A549 (cell line): ENCODE measurements around the gene RHBDF2. TPM values are rescaled to one million over a fixed set of nuclear protein-coding genes. Genes with fewer than 3 reads are reported as not detected.
A peak's percentile ranks its signal among the peaks of the same experiment; 100 is the strongest.

Experiments
- CBX2 ChIP-seq: fragments of 200-600 bp; sonication (generic); IDR thresholded peaks from 2 replicates; pipeline ENCODE4 v1.6.1; 2016; ENCODE audit warnings: low read depth, mild to moderate bottlenecking, borderline replicate concordance
- CHD2 ChIP-seq: fragments of 150-350 bp; IDR thresholded peaks from 2 replicates; pipeline ENCODE4 v1.6.1; 2014; ENCODE audit warnings: low read length; ENCODE audit not compliant: partially characterized antibody
- CHD4 ChIP-seq: fragments of 200-600 bp; sonication (generic); IDR thresholded peaks from 2 replicates; pipeline ENCODE4 v1.6.1; 2016; ENCODE audit warnings: antibody characterized with exemption, mild to moderate bottlenecking, borderline replicate concordance
- EHF ChIP-seq: fragments of 250-450 bp; sonication (Bioruptor Pico); IDR thresholded peaks from 2 replicates; pipeline ENCODE4 v1.5.0; 2020; ENCODE audit warnings: mild to moderate bottlenecking
- EHMT2 ChIP-seq: fragments of 200-600 bp; sonication (generic); IDR thresholded peaks from 2 replicates; pipeline ENCODE4 v1.6.1; 2016; ENCODE audit warnings: antibody characterized with exemption, low read depth, mild to moderate bottlenecking, moderate library complexity
- FOSB ChIP-seq: fragments of 250-450 bp; sonication (Bioruptor Pico); IDR thresholded peaks from 2 replicates; pipeline ENCODE4 v1.5.0; 2020; ENCODE audit warnings: mild to moderate bottlenecking, moderate library complexity
- HEYL ChIP-seq: fragments of 250-450 bp; sonication (Bioruptor Pico); IDR thresholded peaks from 2 replicates; pipeline ENCODE4 v1.8.0; 2021; ENCODE audit warnings: mild to moderate bottlenecking, moderate library complexity
- HOXA7 ChIP-seq: fragments of 250-450 bp; sonication (Bioruptor Pico); IDR thresholded peaks from 2 replicates; pipeline ENCODE4 v1.5.0; 2020; ENCODE audit warnings: mild to moderate bottlenecking, moderate library complexity
- JUNB ChIP-seq: fragments of >200 bp; sonication (Bioruptor Twin); formaldehyde crosslinking; IDR thresholded peaks from 2 replicates; pipeline ENCODE4 v1.6.1; 2016
- KDM1A ChIP-seq: fragments of 200-600 bp; sonication (generic); IDR thresholded peaks from 2 replicates; pipeline ENCODE4 v1.6.1; 2016; ENCODE audit warnings: low read depth, mild to moderate bottlenecking
- MAFK ChIP-seq: fragments of 450-650 bp; IDR thresholded peaks from 2 replicates; pipeline ENCODE4 v1.6.1; 2014; ENCODE audit not compliant: partially characterized antibody
- MAZ ChIP-seq: fragments of 150-350 bp; IDR thresholded peaks from 2 replicates; pipeline ENCODE4 v1.6.1; 2014; ENCODE audit warnings: antibody characterized with exemption, low read depth, low read length, borderline replicate concordance
- MYC ChIP-seq: IDR thresholded peaks from 2 replicates; pipeline ENCODE4 v1.6.1; 2012; ENCODE audit warnings: mild to moderate bottlenecking, inconsistent platforms, low read length, improper control_type of control experiment, borderline replicate concordance
- NFE2L2 ChIP-seq: fragments of 150-350 bp; conservative IDR thresholded peaks from 2 replicates; pipeline ENCODE4 v1.6.1; 2014; ENCODE audit warnings: low read length
- NPAS2 ChIP-seq: fragments of 250-450 bp; sonication (Bioruptor Pico); IDR thresholded peaks from 2 replicates; pipeline ENCODE4 v1.8.0; 2022; ENCODE audit warnings: mild to moderate bottlenecking, moderate library complexity, borderline replicate concordance
- PHF8 ChIP-seq: fragments of 200-600 bp; sonication (generic); IDR thresholded peaks from 2 replicates; pipeline ENCODE4 v1.6.1; 2016; ENCODE audit warnings: low read depth, mild to moderate bottlenecking, antibody characterized with exemption, moderate library complexity, borderline replicate concordance
- RAD21 ChIP-seq, 2 experiments: fragments of >200 bp in 1 of 2; sonication (Bioruptor Twin) in 1 of 2; formaldehyde crosslinking in 1 of 2; IDR thresholded peaks in 1 of 2; conservative IDR thresholded peaks in 1 of 2; 2 replicates in 1 of 2; 3 replicates in 1 of 2; pipeline ENCODE4 v1.6.1; 2012 to 2018; ENCODE audit warnings: inconsistent platforms in 1 of 2
- RCOR1 ChIP-seq: fragments of 150-350 bp; IDR thresholded peaks from 2 replicates; pipeline ENCODE4 v1.6.1; 2014; ENCODE audit warnings: antibody characterized with exemption, low read length, low read depth
- RFX5 ChIP-seq: fragments of 450-650 bp; IDR thresholded peaks from 2 replicates; pipeline ENCODE4 v1.7.1; 2014; ENCODE audit warnings: antibody characterized with exemption, mild to moderate bottlenecking, moderate library complexity
- RNF2 ChIP-seq: fragments of 200-600 bp; sonication (generic); IDR thresholded peaks from 2 replicates; pipeline ENCODE4 v1.6.1; 2016; ENCODE audit warnings: low read depth, mild to moderate bottlenecking, antibody characterized with exemption, moderate library complexity, borderline replicate concordance
- SREBF2 ChIP-seq: fragments of 450-650 bp; IDR thresholded peaks from 2 replicates; pipeline ENCODE4 v1.6.1; 2014; ENCODE audit warnings: mild to moderate bottlenecking, moderate library complexity
- TFCP2L1 ChIP-seq: fragments of 250-450 bp; sonication (Bioruptor Pico); IDR thresholded peaks from 2 replicates; pipeline ENCODE4 v1.5.0; 2021; ENCODE audit warnings: mild to moderate bottlenecking
- TP53 ChIP-seq: fragments of 250-450 bp; sonication (Bioruptor Pico); IDR thresholded peaks from 2 replicates; pipeline ENCODE4 v1.5.0; 2021; ENCODE audit warnings: mild to moderate bottlenecking, moderate library complexity
- ZC3H11A ChIP-seq: fragments of 450-650 bp; IDR thresholded peaks from 2 replicates; pipeline ENCODE4 v1.6.1; 2014; ENCODE audit warnings: antibody characterized with exemption, mild to moderate bottlenecking
- ZFP36 ChIP-seq: fragments of 450-650 bp; IDR thresholded peaks from 2 replicates; pipeline ENCODE4 v1.6.1; 2014; ENCODE audit warnings: borderline replicate concordance; ENCODE audit not compliant: partially characterized antibody
- polyA plus RNA-seq, 4 experiments: library from polyadenylated mRNA; depleted of rRNA in 3 of 4; stranded (reverse); fragments of >200 nt; fragmentation: RNase III in 1 of 4; extraction: RNeasy Plus Mini Kit Qiagen cat#74134 plus additional on column Dnase treatment in 1 of 4; gene quantifications; 2 replicates in 3 of 4; 3 replicates in 1 of 4; pipeline ENCODE4 v1.2.3, GENCODE V29; 2011 to 2017
- TF ChIP-seq, protein P1 (sequence below): fragments of 250-450 bp; sonication (Bioruptor Pico); IDR thresholded peaks from 2 replicates; pipeline ENCODE4 v1.5.0; 2020; ENCODE audit warnings: low read depth, mild to moderate bottlenecking, moderate library complexity
- TF ChIP-seq, protein P2 (sequence below): IDR thresholded peaks from 2 replicates; pipeline ENCODE4 v1.6.1; 2012
- TF ChIP-seq, protein P3 (sequence below): fragments of >200 bp; sonication (Bioruptor Twin); formaldehyde crosslinking; IDR thresholded peaks from 3 replicates; pipeline ENCODE4 v1.5.1; 2016
- TF ChIP-seq, protein P4 (sequence below): fragments of 450-650 bp; IDR thresholded peaks from 2 replicates; pipeline ENCODE4 v1.6.1; 2014; ENCODE audit warnings: antibody characterized with exemption
- TF ChIP-seq, protein P5 (sequence below): fragments of 250-450 bp; sonication (Bioruptor Pico); IDR thresholded peaks from 2 replicates; pipeline ENCODE4 v1.5.0; 2021; ENCODE audit warnings: mild to moderate bottlenecking, moderate library complexity, borderline replicate concordance
- TF ChIP-seq, protein P6 (sequence below): IDR thresholded peaks from 2 replicates; pipeline ENCODE4 v1.6.1; 2012; ENCODE audit warnings: low read depth, borderline replicate concordance

RHBDF2 gene
- polyA plus RNA-seq, 2 of the 4 experiments (the other 2 are of a cell fraction): 14.0 to 42.9 TPM

DNA sequence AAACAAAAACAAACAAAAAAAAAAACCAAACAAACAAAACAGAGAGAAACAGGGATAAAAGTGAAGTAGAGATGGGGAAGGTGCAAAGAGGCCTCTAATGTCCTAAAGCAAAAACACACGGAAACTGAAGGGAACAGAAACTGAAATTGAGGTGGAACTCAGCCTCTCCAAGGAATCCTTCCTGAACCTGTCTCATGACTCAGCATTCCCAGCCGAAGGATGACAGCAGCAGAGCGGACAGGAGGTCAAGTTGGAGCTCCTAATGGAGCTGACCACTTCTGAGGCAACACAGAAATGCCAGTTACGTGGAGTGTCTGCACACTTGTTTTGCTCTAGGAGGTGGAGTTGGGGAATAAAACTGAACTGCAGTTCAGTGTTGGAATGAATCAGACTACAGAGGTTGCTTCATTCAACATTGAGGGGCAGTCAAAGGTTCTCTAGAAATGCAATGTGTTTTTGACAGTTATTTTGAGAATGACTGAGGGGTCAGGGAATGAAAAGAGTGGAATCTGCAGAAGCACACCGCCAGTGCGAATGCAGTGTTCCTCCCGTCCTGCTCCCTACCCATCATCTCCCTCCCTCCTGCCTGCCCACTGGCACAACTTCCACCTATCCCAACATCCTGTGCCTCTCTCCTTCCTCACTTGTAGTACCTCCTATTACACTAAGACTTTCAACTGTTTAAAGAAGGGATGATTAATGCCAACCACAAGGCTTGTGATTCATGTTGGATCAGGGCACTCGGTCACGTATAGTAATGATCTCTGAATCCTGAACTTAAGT is 54.6 kb downstream of the RHBDF2 start (continued):
- no peak for TF ChIP-seq ZC3H11A
- TF ChIP-seq MAZ: no peak
- TF ChIP-seq, protein P1, sequence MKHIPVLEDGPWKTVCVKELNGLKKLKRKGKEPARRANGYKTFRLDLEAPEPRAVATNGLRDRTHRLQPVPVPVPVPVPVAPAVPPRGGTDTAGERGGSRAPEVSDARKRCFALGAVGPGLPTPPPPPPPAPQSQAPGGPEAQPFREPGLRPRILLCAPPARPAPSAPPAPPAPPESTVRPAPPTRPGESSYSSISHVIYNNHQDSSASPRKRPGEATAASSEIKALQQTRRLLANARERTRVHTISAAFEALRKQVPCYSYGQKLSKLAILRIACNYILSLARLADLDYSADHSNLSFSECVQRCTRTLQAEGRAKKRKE (CRISPR knock-in tag): no peak
- TF ChIP-seq HEYL (CRISPR knock-in tag): no peak
- no peak for TF ChIP-seq TP53
- TF ChIP-seq, protein P2, sequence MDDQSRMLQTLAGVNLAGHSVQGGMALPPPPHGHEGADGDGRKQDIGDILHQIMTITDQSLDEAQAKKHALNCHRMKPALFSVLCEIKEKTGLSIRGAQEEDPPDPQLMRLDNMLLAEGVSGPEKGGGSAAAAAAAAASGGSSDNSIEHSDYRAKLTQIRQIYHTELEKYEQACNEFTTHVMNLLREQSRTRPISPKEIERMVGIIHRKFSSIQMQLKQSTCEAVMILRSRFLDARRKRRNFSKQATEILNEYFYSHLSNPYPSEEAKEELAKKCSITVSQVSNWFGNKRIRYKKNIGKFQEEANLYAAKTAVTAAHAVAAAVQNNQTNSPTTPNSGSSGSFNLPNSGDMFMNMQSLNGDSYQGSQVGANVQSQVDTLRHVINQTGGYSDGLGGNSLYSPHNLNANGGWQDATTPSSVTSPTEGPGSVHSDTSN: no peak
- TF ChIP-seq NPAS2 (CRISPR knock-in tag): no peak
- TF ChIP-seq MAFK: peak; percentile 100
- TF ChIP-seq NFE2L2: peak; percentile 96
- TF ChIP-seq, protein P3, sequence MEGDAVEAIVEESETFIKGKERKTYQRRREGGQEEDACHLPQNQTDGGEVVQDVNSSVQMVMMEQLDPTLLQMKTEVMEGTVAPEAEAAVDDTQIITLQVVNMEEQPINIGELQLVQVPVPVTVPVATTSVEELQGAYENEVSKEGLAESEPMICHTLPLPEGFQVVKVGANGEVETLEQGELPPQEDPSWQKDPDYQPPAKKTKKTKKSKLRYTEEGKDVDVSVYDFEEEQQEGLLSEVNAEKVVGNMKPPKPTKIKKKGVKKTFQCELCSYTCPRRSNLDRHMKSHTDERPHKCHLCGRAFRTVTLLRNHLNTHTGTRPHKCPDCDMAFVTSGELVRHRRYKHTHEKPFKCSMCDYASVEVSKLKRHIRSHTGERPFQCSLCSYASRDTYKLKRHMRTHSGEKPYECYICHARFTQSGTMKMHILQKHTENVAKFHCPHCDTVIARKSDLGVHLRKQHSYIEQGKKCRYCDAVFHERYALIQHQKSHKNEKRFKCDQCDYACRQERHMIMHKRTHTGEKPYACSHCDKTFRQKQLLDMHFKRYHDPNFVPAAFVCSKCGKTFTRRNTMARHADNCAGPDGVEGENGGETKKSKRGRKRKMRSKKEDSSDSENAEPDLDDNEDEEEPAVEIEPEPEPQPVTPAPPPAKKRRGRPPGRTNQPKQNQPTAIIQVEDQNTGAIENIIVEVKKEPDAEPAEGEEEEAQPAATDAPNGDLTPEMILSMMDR: no peak
- TF ChIP-seq RAD21 (conservative IDR thresholded peaks at IDR 0.05 in 1 of 2, IDR thresholded peaks at IDR 0.05 in 1 of 2): no peak
- TF ChIP-seq, protein P4, sequence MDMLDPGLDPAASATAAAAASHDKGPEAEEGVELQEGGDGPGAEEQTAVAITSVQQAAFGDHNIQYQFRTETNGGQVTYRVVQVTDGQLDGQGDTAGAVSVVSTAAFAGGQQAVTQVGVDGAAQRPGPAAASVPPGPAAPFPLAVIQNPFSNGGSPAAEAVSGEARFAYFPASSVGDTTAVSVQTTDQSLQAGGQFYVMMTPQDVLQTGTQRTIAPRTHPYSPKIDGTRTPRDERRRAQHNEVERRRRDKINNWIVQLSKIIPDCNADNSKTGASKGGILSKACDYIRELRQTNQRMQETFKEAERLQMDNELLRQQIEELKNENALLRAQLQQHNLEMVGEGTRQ: no peak
- TF ChIP-seq SREBF2: no peak
- no peak for TF ChIP-seq CBX2
- no peak for TF ChIP-seq CHD4
- TF ChIP-seq FOSB (CRISPR knock-in tag): no peak
- no peak for TF ChIP-seq RCOR1
- TF ChIP-seq TFCP2L1 (CRISPR knock-in tag): no peak
- no peak for TF ChIP-seq ZFP36
- no peak for TF ChIP-seq EHF (CRISPR knock-in tag)
- TF ChIP-seq EHMT2: no peak
- no peak for TF ChIP-seq CHD2
- no peak for TF ChIP-seq RNF2
- peak; percentile 51 for TF ChIP-seq JUNB
- no peak for TF ChIP-seq HOXA7
- TF ChIP-seq, protein P5, sequence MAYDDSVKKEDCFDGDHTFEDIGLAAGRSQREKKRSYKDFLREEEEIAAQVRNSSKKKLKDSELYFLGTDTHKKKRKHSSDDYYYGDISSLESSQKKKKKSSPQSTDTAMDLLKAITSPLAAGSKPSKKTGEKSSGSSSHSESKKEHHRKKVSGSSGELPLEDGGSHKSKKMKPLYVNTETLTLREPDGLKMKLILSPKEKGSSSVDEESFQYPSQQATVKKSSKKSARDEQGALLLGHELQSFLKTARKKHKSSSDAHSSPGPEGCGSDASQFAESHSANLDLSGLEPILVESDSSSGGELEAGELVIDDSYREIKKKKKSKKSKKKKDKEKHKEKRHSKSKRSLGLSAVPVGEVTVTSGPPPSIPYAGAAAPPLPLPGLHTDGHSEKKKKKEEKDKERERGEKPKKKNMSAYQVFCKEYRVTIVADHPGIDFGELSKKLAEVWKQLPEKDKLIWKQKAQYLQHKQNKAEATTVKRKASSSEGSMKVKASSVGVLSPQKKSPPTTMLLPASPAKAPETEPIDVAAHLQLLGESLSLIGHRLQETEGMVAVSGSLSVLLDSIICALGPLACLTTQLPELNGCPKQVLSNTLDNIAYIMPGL (CRISPR knock-in tag): no peak
- TF ChIP-seq MYC: no peak
- TF ChIP-seq, protein P6, sequence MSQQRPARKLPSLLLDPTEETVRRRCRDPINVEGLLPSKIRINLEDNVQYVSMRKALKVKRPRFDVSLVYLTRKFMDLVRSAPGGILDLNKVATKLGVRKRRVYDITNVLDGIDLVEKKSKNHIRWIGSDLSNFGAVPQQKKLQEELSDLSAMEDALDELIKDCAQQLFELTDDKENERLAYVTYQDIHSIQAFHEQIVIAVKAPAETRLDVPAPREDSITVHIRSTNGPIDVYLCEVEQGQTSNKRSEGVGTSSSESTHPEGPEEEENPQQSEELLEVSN: no peak
- TF ChIP-seq PHF8: no peak
- no peak for TF ChIP-seq KDM1A
- no peak for TF ChIP-seq RFX5
